HepG2 (cell line): ENCODE data around the gene PLEKHA8. TPM values are rescaled to one million over a fixed set of nuclear protein-coding genes. Genes with fewer than 3 reads are reported as not detected.

Source experiments
- ATAC-seq: fragments of 200-7000 bp; cut with Tn5 transposase; 3 replicates; pipeline ENCODE4 v1.9.1; 2020; ENCODE audit warnings: mild to moderate bottlenecking, moderate library complexity
- BruUV-seq: library from RNA; stranded (reverse); fragments of 400-500 nt; replicated peaks from 2 replicates; lab custom pipeline; 2021; lab: Mats Ljungman, UMichigan
- CTCF ChIA-PET: fragments of 300-600 bp; formaldehyde crosslinking; extraction: SDS; loops from one replicate; lab custom pipeline; 2021; ENCODE audit warnings: low total read pairs, inconsistent platforms, low intra/inter-chr PET ratio; lab: Yijun Ruan, JAX
- POLR2A ChIA-PET: fragments of 350-600 bp; sonication (Branson Sonifier 250); formaldehyde crosslinking; loops from one replicate; lab custom pipeline; 2020; ENCODE audit warnings: antibody characterized with exemption, inconsistent platforms; lab: Yijun Ruan, JAX
- DNase-seq: peaks from one replicate; pipeline ENCODE4 v3.0.0-alpha.2; 2015; ENCODE audit warnings: low spot score
- FAIRE-seq: peaks from 3 replicates; lab custom pipeline; 2011; peaks lifted over from hg19 to GRCh38; lab: Jason Lieb, UNC
- H2AFZ ChIP-seq: one replicate; pipeline ENCODE4 v1.6.1; 2011; ENCODE audit warnings: low read length, inconsistent platforms
- H3K27ac ChIP-seq: fragments of 300-600 bp; 3 replicates; pipeline ENCODE4 v1.8.0; 2011; ENCODE audit warnings: mixed run types, mild to moderate bottlenecking, mixed read lengths, low read length, inconsistent platforms; ENCODE audit not compliant: insufficient read depth; ENCODE audit errors: extremely low read length
- H3K27me3 ChIP-seq, 2 experiments: fragments of 200-600 bp in 1 of 2; 2 replicates in 1 of 2; 3 replicates in 1 of 2; pipeline versions ENCODE4 v1.6.0 to v1.8.0; 2011; ENCODE audit warnings: low read length in 2 of 2, mild to moderate bottlenecking in 2 of 2, moderate library complexity in 2 of 2, inconsistent platforms in 1 of 2; ENCODE audit not compliant: insufficient read depth in 2 of 2, control insufficient read depth in 1 of 2
- H3K36me3 ChIP-seq, 2 experiments: fragments of 200-600 bp in 1 of 2; replicated peaks in 1 of 2; 2 replicates in 1 of 2; 3 replicates in 1 of 2; pipeline versions ENCODE4 v1.5.1 to v1.8.0; 2011; ENCODE audit warnings: low read length in 2 of 2, inconsistent platforms in 1 of 2; ENCODE audit not compliant: insufficient read depth in 2 of 2, control insufficient read depth in 1 of 2
- H3K4me1 ChIP-seq: 2 replicates; pipeline ENCODE4 v1.5.1; 2012; ENCODE audit warnings: low read length, inconsistent platforms; ENCODE audit not compliant: insufficient read depth
- H3K4me2 ChIP-seq: 2 replicates; pipeline ENCODE4 v1.6.0; 2011; ENCODE audit warnings: low read depth, low read length, inconsistent platforms
- H3K4me3 ChIP-seq, 3 experiments: fragments of 200-600 bp in 1 of 3; sonication (generic), shearing (Covaris generic) in 1 of 3; replicated peaks in 1 of 3; 2 replicates each; pipeline ENCODE4 v1.5.1; 2011 to 2016; ENCODE audit warnings: low read length in 3 of 3, inconsistent platforms in 2 of 3, low read depth in 2 of 3, mild to moderate bottlenecking in 2 of 3, control low read depth in 1 of 3, mixed read lengths in 1 of 3; ENCODE audit not compliant: insufficient read depth in 1 of 3
- H3K79me2 ChIP-seq: one replicate; pipeline ENCODE4 v1.6.1; 2011; ENCODE audit warnings: low read length, inconsistent platforms; ENCODE audit not compliant: insufficient read depth
- H3K9ac ChIP-seq: 2 replicates; pipeline ENCODE4 v1.6.0; 2011; ENCODE audit warnings: mild to moderate bottlenecking, low read depth, low read length, inconsistent platforms; ENCODE audit not compliant: insufficient read depth
- H3K9me3 ChIP-seq: 2 replicates; pipeline ENCODE4 v1.5.1; 2012; ENCODE audit warnings: mild to moderate bottlenecking, low read length
- H4K20me1 ChIP-seq: 2 replicates; pipeline ENCODE4 v1.6.0; 2011; ENCODE audit warnings: inconsistent platforms, mild to moderate bottlenecking, low read length, moderate library complexity; ENCODE audit not compliant: insufficient read depth
- DPF2 ChIP-seq: sonication (generic); formaldehyde crosslinking; IDR thresholded peaks from 2 replicates; pipeline ENCODE4 v1.4.0; 2020; ENCODE audit warnings: mild to moderate bottlenecking, low read depth, missing genetic modification reagents, borderline replicate concordance
- REXO4 ChIP-seq: sonication (generic); formaldehyde crosslinking; IDR thresholded peaks from 2 replicates; pipeline ENCODE4 v1.8.0; 2022; ENCODE audit warnings: missing genetic modification reagents, mild to moderate bottlenecking, borderline replicate concordance
- ZNF224 ChIP-seq: sonication (generic); formaldehyde crosslinking; IDR thresholded peaks from 2 replicates; pipeline ENCODE4 v1.5.0; 2020; ENCODE audit warnings: mild to moderate bottlenecking, missing genetic modification reagents
- ZNF510 ChIP-seq: sonication (generic); formaldehyde crosslinking; IDR thresholded peaks from 2 replicates; pipeline ENCODE4 v1.4.0; 2020; ENCODE audit warnings: low read depth, mild to moderate bottlenecking, missing genetic modification reagents
- ZNF530 ChIP-seq: sonication (generic); formaldehyde crosslinking; IDR thresholded peaks from 2 replicates; pipeline ENCODE4 v1.5.0; 2020; ENCODE audit warnings: low read depth, mild to moderate bottlenecking, missing genetic modification reagents
- ZNF564 ChIP-seq: sonication (generic); formaldehyde crosslinking; IDR thresholded peaks from 2 replicates; pipeline ENCODE4 v1.8.1; 2023; ENCODE audit warnings: mild to moderate bottlenecking, missing genetic modification reagents
- ZNF782 ChIP-seq: sonication (generic); formaldehyde crosslinking; IDR thresholded peaks from 2 replicates; pipeline ENCODE4 v1.4.0; 2020; ENCODE audit warnings: missing genetic modification reagents, mild to moderate bottlenecking, borderline replicate concordance
- WGBS: methylation state at CpG from one replicate; pipeline ENCODE4 v1.1.6; 2017; ENCODE audit warnings: low lambda C conversion rate; 5-methylcytosine and 5-hydroxymethylcytosine counted together
- in situ Hi-C: cut with HindIII; loops from 2 replicates; pipeline ENCODE4 v1.10.0; 2017; ENCODE audit warnings: low pct_unique_long_range_greater_than_20kb; ENCODE audit not compliant: extremely low pct_ligation_motif_present
- intact Hi-C: fragments of 100-400 bp; cut with micrococcal nuclease; formaldehyde crosslinking; loops from one replicate; pipeline ENCODE4 v1.10.0; 2022; ENCODE audit not compliant: unreplicated experiment
- polyA plus RNA-seq, 8 experiments: library from polyadenylated mRNA; depleted of rRNA in 3 of 8; stranded (reverse) in 7 of 8; unstranded in 1 of 8; fragments of >200 nt; fragmentation: Illumina TruSeq in 4 of 8; extraction: Trizol in 4 of 8; gene quantifications; 2 replicates each; pipeline versions ENCODE4 v1.2.1 to v1.2.3, GENCODE V29; 2011 to 2016; ENCODE audit warnings: low read depth in 4 of 8, missing spikeins in 1 of 8, mixed read lengths in 1 of 8; ENCODE audit not compliant: insufficient read depth in 1 of 8
- total RNA-seq, 5 experiments: library from RNA; depleted of rRNA; stranded (reverse); fragments of >200 nt; fragmentation: Illumina TruSeq; extraction: Trizol; gene quantifications; 2 replicates each; pipeline ENCODE4 v1.2.3, GENCODE V29; 2016; ENCODE audit warnings: low read depth in 1 of 5
- TF ChIP-seq, protein P1 (sequence below): sonication (generic); formaldehyde crosslinking; IDR thresholded peaks from 2 replicates; pipeline ENCODE4 v1.5.0; 2020; ENCODE audit warnings: mild to moderate bottlenecking, missing genetic modification reagents

The PLEKHA8 gene
- total and polyA plus RNA-seq, 2 of the 13 experiments (the other 11 are each of a cell fraction or from before 2014, with no cell fraction given) = 12.5 to 26.4 TPM

DNA sequence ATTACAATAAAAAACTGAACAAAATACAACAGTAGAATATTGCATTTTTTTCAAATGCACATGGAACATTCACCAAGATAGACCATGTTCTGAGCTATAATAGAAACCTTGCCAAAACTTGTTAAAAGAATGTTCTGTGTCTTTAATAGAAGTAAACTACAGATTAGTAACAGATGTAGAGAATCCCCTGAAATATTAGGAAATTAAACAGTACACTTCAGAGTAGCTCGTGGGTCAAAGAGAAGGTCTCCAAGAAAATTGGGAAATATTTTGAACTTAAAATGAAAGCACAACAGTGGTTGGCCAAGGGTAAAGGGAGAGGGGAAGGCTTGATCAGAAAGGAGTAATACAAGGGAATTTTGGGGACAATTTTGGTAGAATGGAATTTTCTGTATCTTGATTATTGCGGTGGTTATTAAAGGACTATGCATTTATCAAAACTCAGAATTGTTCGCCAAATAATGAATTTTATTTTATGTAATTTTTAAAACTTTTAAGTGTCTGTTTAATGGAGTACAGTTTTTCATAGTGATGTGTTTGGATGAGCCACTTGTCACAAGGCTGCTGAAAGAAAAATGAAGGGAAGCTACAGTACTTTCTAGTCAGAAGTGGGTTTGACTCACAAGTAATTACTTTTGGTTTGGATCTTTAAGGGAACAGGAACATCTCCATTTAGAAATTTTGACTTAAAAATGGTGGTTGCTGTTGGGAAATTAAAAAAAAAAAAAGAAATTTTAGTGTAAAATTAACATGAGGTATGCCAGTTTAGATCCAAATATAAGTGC is 10.2 kb downstream of the PLEKHA8 start:
- FAIRE-seq = no peak
- Histone ChIP-seq H4K20me1 (0 out of 2 replicates have a peak, but pooled peaks cover 8% of the 10 kb centered on the region), H2AFZ (no peak overlapping the region), H3K4me1 (peaks cover 30% of the 10 kb centered on the region)
- in situ Hi-C loops = no loop called here
- POLR2A ChIA-PET = no interaction called here
- WGBS = 95% methylated on average over 3 of the region's 3 CpGs
- no peak for DNase-seq
- no peak for TF ChIP-seq REXO4
- no peak for TF ChIP-seq ZNF530 (CRISPR knock-in tag)
- no peak for TF ChIP-seq ZNF782 (CRISPR knock-in tag)
- no peak for TF ChIP-seq ZNF510 (CRISPR knock-in tag)
- TF ChIP-seq DPF2 (CRISPR knock-in tag) = no peak
- no peak for TF ChIP-seq ZNF224
- TF ChIP-seq, protein P1, sequence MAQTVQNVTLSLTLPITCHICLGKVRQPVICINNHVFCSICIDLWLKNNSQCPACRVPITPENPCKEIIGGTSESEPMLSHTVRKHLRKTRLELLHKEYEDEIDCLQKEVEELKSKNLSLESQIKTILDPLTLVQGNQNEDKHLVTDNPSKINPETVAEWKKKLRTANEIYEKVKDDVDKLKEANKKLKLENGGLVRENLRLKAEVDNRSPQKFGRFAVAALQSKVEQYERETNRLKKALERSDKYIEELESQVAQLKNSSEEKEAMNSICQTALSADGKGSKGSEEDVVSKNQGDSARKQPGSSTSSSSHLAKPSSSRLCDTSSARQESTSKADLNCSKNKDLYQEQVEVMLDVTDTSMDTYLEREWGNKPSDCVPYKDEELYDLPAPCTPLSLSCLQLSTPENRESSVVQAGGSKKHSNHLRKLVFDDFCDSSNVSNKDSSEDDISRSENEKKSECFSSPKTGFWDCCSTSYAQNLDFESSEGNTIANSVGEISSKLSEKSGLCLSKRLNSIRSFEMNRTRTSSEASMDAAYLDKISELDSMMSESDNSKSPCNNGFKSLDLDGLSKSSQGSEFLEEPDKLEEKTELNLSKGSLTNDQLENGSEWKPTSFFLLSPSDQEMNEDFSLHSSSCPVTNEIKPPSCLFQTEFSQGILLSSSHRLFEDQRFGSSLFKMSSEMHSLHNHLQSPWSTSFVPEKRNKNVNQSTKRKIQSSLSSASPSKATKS = no peak
- TF ChIP-seq ZNF564 (CRISPR knock-in tag) = no peak
- TF ChIP-seq, all 625 proteins: peak for 0
- Histone ChIP-seq H3K27ac (no peak overlapping the region), H3K79me2 (peaks cover 50% of the 10 kb centered on the region), H3K36me3 (peaks cover 0 to 12% of the 10 kb centered on the region in 2 experiments; a peak in 1 of 5 replicates), H3K9me3 (no peaks in the 10 kb centered on the region), H3K27me3 (no peaks in the 10 kb centered on the region), H3K4me3 (no peak overlapping the region), H3K4me2 (no peak overlapping the region), H3K9ac (no peak overlapping the region)
- BruUV-seq = no TSS peak
- CTCF ChIA-PET = no interaction called here
- intact Hi-C loops = no loop called here
- no peak for ATAC-seq
